HEK293 (cell line): Measurements from ENCODE around the gene SLC39A12.

Experiments
- BCL11A ChIP-seq: fragments of 450-650 bp; formaldehyde crosslinking; IDR thresholded peaks from 2 replicates; pipeline ENCODE4 v1.5.1; 2016; ENCODE audit warnings: low read depth, missing biosample characterization, missing genetic modification characterization
- CTCF ChIP-seq: fragments of 450-650 bp; formaldehyde crosslinking; IDR thresholded peaks from 2 replicates; pipeline ENCODE4 v1.5.1; 2016; ENCODE audit warnings: missing biosample characterization, missing genetic modification characterization
- TCF7L2 ChIP-seq: IDR thresholded peaks from 2 replicates; pipeline ENCODE4 v1.6.1; 2011; ENCODE audit warnings: low read depth, mild to moderate bottlenecking, inconsistent platforms, low read length, moderate library complexity, borderline replicate concordance
- YY1 ChIP-seq: fragments of 450-650 bp; formaldehyde crosslinking; IDR thresholded peaks from 2 replicates; pipeline ENCODE4 v1.5.1; 2018; ENCODE audit warnings: missing biosample characterization, missing genetic modification characterization
- ZBTB11 ChIP-seq: fragments of 450-650 bp; formaldehyde crosslinking; conservative IDR thresholded peaks from 2 replicates; pipeline ENCODE4 v1.5.1; 2016; ENCODE audit warnings: low read depth, missing biosample characterization, missing genetic modification characterization
- ZNF18 ChIP-seq: fragments of 450-650 bp; formaldehyde crosslinking; IDR thresholded peaks from 2 replicates; pipeline ENCODE4 v1.5.1; 2016; ENCODE audit warnings: missing biosample characterization, missing genetic modification characterization
- ZNF24 ChIP-seq: fragments of 450-650 bp; formaldehyde crosslinking; IDR thresholded peaks from 2 replicates; pipeline ENCODE4 v1.5.1; 2016; ENCODE audit warnings: missing biosample characterization, missing genetic modification characterization
- ZNF341 ChIP-seq: fragments of 450-650 bp; formaldehyde crosslinking; IDR thresholded peaks from 2 replicates; pipeline ENCODE4; 2016; ENCODE audit warnings: low read depth, missing biosample characterization, missing genetic modification characterization
- ZNF426 ChIP-seq: fragments of 450-650 bp; formaldehyde crosslinking; IDR thresholded peaks from 2 replicates; pipeline ENCODE4 v1.5.1; 2017; ENCODE audit warnings: missing biosample characterization, missing genetic modification characterization, mild to moderate bottlenecking, inconsistent platforms, moderate library complexity
- ZNF555 ChIP-seq: fragments of 450-650 bp; formaldehyde crosslinking; conservative IDR thresholded peaks from 2 replicates; pipeline ENCODE4 v1.5.1; 2017; ENCODE audit warnings: missing biosample characterization, mild to moderate bottlenecking, missing genetic modification characterization, inconsistent platforms
- ZNF610 ChIP-seq: fragments of 450-650 bp; formaldehyde crosslinking; IDR thresholded peaks from 2 replicates; pipeline ENCODE4 v1.5.1; 2016; ENCODE audit warnings: missing biosample characterization, missing genetic modification characterization, borderline replicate concordance

- no peak for TF ChIP-seq ZNF24
- no peak for TF ChIP-seq TCF7L2
- no peak for TF ChIP-seq ZNF426 (tag by site-specific recombination)
- TF ChIP-seq ZNF18 (tag by site-specific recombination) = no peak
- TF ChIP-seq CTCF (tag by site-specific recombination) = no peak
- TF ChIP-seq ZBTB11 (tag by site-specific recombination) = no peak
- no peak for TF ChIP-seq ZNF341 (tag by site-specific recombination)
- no peak for TF ChIP-seq ZNF610
- TF ChIP-seq BCL11A (tag by site-specific recombination) = no peak
- no peak for TF ChIP-seq ZNF555
- no peak for TF ChIP-seq YY1 (tag by site-specific recombination)
Measured at GRCh38 chr10:18043148-18044006, 91.7 kb downstream of the SLC39A12 start.
